Measurements from ENCODE around the gene GRAMD1B. TPM values are rescaled to one million over a fixed set of nuclear protein-coding genes. Genes with fewer than 3 reads are reported as not detected.

GRAMD1B gene
- total RNA-seq, 2 experiments from 2014 or later, result 16.1 to 21.8 TPM

- Mint-ChIP-seq H3K27ac (no peak overlapping the region), H3K9me3 (no peaks in the 10 kb centered on the region), H3K4me3 (no peak overlapping the region), H3K27me3 (no peaks in the 10 kb centered on the region), H3K36me3 (ENCODE audit: low read depth) (no peaks in the 10 kb centered on the region), H3K4me1 (ENCODE audit: low read depth) (peaks cover 5% of the 10 kb centered on the region)
- DNase-seq, result no peak
- POLR2A ChIA-PET, result no interaction called here
- TF ChIP-seq, protein P1, sequence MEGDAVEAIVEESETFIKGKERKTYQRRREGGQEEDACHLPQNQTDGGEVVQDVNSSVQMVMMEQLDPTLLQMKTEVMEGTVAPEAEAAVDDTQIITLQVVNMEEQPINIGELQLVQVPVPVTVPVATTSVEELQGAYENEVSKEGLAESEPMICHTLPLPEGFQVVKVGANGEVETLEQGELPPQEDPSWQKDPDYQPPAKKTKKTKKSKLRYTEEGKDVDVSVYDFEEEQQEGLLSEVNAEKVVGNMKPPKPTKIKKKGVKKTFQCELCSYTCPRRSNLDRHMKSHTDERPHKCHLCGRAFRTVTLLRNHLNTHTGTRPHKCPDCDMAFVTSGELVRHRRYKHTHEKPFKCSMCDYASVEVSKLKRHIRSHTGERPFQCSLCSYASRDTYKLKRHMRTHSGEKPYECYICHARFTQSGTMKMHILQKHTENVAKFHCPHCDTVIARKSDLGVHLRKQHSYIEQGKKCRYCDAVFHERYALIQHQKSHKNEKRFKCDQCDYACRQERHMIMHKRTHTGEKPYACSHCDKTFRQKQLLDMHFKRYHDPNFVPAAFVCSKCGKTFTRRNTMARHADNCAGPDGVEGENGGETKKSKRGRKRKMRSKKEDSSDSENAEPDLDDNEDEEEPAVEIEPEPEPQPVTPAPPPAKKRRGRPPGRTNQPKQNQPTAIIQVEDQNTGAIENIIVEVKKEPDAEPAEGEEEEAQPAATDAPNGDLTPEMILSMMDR (IDR thresholded peaks at IDR 0.05), result no peak
- Histone ChIP-seq H3K27me3 (ENCODE audit: control insufficient read depth in 1 of 2, insufficient read depth in 2 of 2, low read length in 2 of 2) (peaks cover 0 to 6% of the 10 kb centered on the region in 2 experiments), H3K4me3 (ENCODE audit: low read length) (no peak overlapping the region), H3K27ac (ENCODE audit: low read depth in 1 of 2, low read length in 2 of 2) (no peak overlapping the region), H3K4me1 (ENCODE audit: insufficient read depth, low read length) (peaks cover 5% of the 10 kb centered on the region), H3K9me3 (ENCODE audit: control insufficient read depth in 1 of 2, insufficient read depth in 1 of 2, low read length in 2 of 2) (no peaks in the 10 kb centered on the region), H3K36me3 (ENCODE audit: insufficient read depth, low read length) (no peaks in the 10 kb centered on the region)
- intact Hi-C loops (cut with DNase I, micrococcal nuclease), result loop anchor here in 1 of 2 experiments (5.0 kb wide), 2 partner anchors 102 to 173 kb away; no protein-coding TSS in a partner anchor
- no peak for ATAC-seq (ENCODE audit: poor library complexity)
- CTCF ChIA-PET, result no interaction called here
These were observed 25.4 kb upstream of the GRAMD1B start for GRCh38 chr11:123404676-123405075.

DNA sequence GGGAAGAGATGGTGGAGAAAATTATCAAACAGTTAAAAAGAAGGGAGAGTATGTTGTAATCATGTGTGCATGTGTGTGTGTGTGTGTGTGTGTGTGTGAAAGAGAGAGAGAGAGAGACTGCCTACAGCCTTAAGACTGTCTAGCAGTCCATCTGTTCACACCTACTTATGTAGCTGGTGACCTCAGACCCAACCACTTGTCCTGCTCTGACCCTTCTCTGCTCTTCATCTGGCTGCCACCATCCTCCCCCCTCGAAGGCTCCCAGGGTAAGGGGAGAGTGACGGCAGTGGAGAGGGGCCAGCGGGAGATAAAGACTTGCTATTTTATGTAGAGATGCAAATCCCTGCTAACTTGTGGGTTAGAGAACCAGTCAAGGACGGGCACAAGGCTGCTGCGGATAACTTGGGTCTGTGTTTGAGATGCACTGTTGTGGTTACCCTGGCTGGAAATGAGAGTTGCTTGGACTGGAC, 24.9 kb upstream of the GRAMD1B start:
- Histone ChIP-seq H3K27me3 (ENCODE audit: control insufficient read depth in 1 of 2, insufficient read depth in 2 of 2, low read length in 2 of 2) (peaks cover 0 to 6% of the 10 kb centered on the region in 2 experiments), H3K4me1 (ENCODE audit: insufficient read depth, low read length) (peaks cover 5% of the 10 kb centered on the region), H3K9me3 (ENCODE audit: control insufficient read depth in 1 of 2, insufficient read depth in 1 of 2, low read length in 2 of 2) (no peaks in the 10 kb centered on the region), H3K4me3 (ENCODE audit: low read length) (no peak overlapping the region), H3K27ac (ENCODE audit: low read depth in 1 of 2, low read length in 2 of 2) (no peak overlapping the region), H3K36me3 (ENCODE audit: insufficient read depth, low read length) (no peaks in the 10 kb centered on the region)
- Mint-ChIP-seq H3K4me1 (ENCODE audit: low read depth) (peaks cover 5% of the 10 kb centered on the region), H3K36me3 (ENCODE audit: low read depth) (no peaks in the 10 kb centered on the region), H3K9me3 (no peaks in the 10 kb centered on the region), H3K27ac (no peak overlapping the region), H3K27me3 (no peaks in the 10 kb centered on the region), H3K4me3 (no peak overlapping the region)
- DNase-seq, result no peak
- CTCF ChIA-PET, result no interaction called here
- intact Hi-C loops (cut with DNase I, micrococcal nuclease), result loop anchor here in 1 of 2 experiments (5.0 kb wide), 2 partner anchors 103 to 172 kb away; no protein-coding TSS in a partner anchor
- POLR2A ChIA-PET, result no interaction called here
- ATAC-seq (ENCODE audit: poor library complexity), result no peak
- TF ChIP-seq, protein P1 (IDR thresholded peaks at IDR 0.05), result no peak

DNA sequence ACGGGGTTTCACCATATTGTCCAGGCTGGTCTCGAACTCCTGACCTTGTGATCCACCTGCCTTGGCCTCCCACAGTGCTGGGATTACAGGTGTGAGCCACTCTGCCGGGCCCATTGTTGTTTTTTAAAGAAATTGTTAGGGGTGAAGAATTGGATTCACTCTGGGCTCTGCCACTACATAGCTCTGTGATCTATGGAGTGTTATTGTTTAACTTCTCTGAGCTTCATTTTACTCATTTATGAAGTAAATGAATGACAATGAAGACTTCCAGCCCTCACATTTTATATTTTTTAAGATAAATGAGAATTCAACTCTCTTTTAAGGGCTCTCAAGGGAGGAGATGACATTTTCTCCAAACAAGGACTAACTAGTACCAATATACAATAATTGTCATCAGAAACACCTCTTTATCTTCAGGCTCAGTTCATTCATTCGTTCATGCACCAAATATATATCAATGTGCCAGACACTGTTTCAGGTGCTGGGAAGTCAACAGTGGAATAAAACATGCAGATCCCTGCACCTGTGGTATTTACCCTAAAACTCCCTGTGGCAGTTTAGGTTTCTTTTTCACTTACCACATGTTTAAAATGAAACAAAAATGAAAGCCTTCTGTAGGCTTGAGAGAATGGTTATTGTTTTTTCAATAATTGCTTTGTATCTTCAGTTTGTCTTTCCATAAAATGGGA, 23.5 kb upstream of the GRAMD1B start:
- Mint-ChIP-seq H3K9me3 (no peaks in the 10 kb centered on the region), H3K27me3 (no peaks in the 10 kb centered on the region), H3K4me3 (no peak overlapping the region), H3K27ac (no peak overlapping the region), H3K36me3 (ENCODE audit: low read depth) (no peaks in the 10 kb centered on the region), H3K4me1 (ENCODE audit: low read depth) (peaks cover 5% of the 10 kb centered on the region)
- H3K36me3 ChIP-seq (ENCODE audit: insufficient read depth, low read length), result no peaks in the 10 kb centered on the region
- no peaks in the 10 kb centered on the region for H3K9me3 ChIP-seq (ENCODE audit: control insufficient read depth in 1 of 2, insufficient read depth in 1 of 2, low read length in 2 of 2)
- peaks cover 5% of the 10 kb centered on the region for H3K4me1 ChIP-seq (ENCODE audit: insufficient read depth, low read length)
- TF ChIP-seq, protein P1 (IDR thresholded peaks at IDR 0.05), result no peak
- peaks cover 0 to 6% of the 10 kb centered on the region in 2 experiments for H3K27me3 ChIP-seq (ENCODE audit: control insufficient read depth in 1 of 2, insufficient read depth in 2 of 2, low read length in 2 of 2)
- ChIA-PET POLR2A (interaction anchor here (1.3 to 2.7 kb wide), 4 partner anchors 21 to 73 kb away, joined by 5 to 34 read pairs (median 10); no protein-coding TSS in a partner anchor), CTCF (interaction anchor here (1.0 to 3.7 kb wide), 15 partner anchors 10 to 174 kb away, joined by 3 to 59 read pairs (median 5); no protein-coding TSS in a partner anchor)
- intact Hi-C loops (cut with DNase I, micrococcal nuclease), result loop anchor here (1.0 to 5.0 kb wide), 5 partner anchors 24 to 171 kb away; partner anchors contain the start of gene GRAMD1B (in 1 of the 2)
- ATAC-seq (ENCODE audit: poor library complexity) (no peak), DNase-seq (no peak)
- no peak overlapping the region for H3K27ac ChIP-seq (ENCODE audit: low read depth in 1 of 2, low read length in 2 of 2)
- H3K4me3 ChIP-seq (ENCODE audit: low read length), result no peak overlapping the region

All from CD4-positive, alpha-beta T cell (primary cell).